SK-N-SH (cell line): Measurements from ENCODE around the gene SDCCAG8.

Experiments used
- EZH2phosphoT487 ChIP-seq: fragments of 200-600 bp; sonication (generic); IDR thresholded peaks from 2 replicates; pipeline ENCODE4 v1.6.1; 2017; ENCODE audit warnings: low read depth, mixed run types, mild to moderate bottlenecking, antibody characterized with exemption, moderate library complexity, borderline replicate concordance
- FOXM1 ChIP-seq: IDR thresholded peaks from 2 replicates; pipeline ENCODE4 v1.4.0; 2012; ENCODE audit warnings: low read depth, mild to moderate bottlenecking
- NFIC ChIP-seq: IDR thresholded peaks from 2 replicates; pipeline ENCODE4 v1.4.0; 2012; ENCODE audit warnings: borderline replicate concordance
- POLR2AphosphoS5 ChIP-seq: IDR thresholded peaks from 2 replicates; pipeline ENCODE4 v1.6.1; 2012; ENCODE audit warnings: low read depth, low read length
- RFX5 ChIP-seq: IDR thresholded peaks from 2 replicates; pipeline ENCODE4 v1.6.1; 2012; ENCODE audit warnings: mild to moderate bottlenecking, improper control_type of control experiment, low read length
- SIN3A ChIP-seq: IDR thresholded peaks from 2 replicates; pipeline ENCODE4 v1.6.1; 2012; ENCODE audit warnings: low read depth, mild to moderate bottlenecking, low read length, moderate library complexity, borderline replicate concordance
- YY1 ChIP-seq: IDR thresholded peaks from 2 replicates; pipeline ENCODE4 v1.4.0; 2012; ENCODE audit warnings: low read depth, mild to moderate bottlenecking

DNA sequence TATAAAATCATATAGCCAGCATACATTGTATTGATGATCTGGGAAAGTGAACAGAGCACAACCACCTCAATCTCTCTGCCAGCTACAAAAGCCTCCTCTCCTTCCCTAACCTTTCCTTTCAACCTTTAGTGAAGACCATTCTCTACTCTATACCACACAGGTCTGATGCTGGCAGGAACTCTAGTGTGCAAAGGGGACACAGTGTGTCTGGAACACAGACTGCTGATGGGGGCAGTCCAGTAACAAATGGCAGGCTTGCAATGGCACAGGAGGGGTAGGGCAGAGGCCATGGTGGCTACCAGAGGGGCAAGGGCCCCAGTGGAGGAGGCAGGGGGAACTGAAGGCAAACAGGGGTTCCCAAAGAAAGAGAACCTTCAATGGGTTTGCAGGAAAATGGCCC is 37.8 kb upstream of the SDCCAG8 start:
- no peak for TF ChIP-seq FOXM1
- TF ChIP-seq POLR2AphosphoS5, result no peak
- no peak for TF ChIP-seq EZH2phosphoT487
- no peak for TF ChIP-seq NFIC
- no peak for TF ChIP-seq YY1
- no peak for TF ChIP-seq SIN3A
- TF ChIP-seq RFX5, result no peak
